Caco-2 (cell line): ENCODE measurements around the gene ARSB. TPM values are rescaled to one million over a fixed set of nuclear protein-coding genes. Genes with fewer than 3 reads are reported as not detected.

Source experiments
- BruUV-seq: library from RNA; stranded (reverse); fragments of 400-500 nt; replicated peaks from 2 replicates; lab custom pipeline; 2021; lab: Mats Ljungman, UMichigan
- CTCF ChIA-PET: fragments of 300-600 bp; sonication (Branson Sonifier 250); formaldehyde crosslinking; loops from one replicate; lab custom pipeline; 2022; ENCODE audit warnings: antibody characterized with exemption; lab: Charles Lee
- POLR2A ChIA-PET: fragments of 300-600 bp; sonication (Branson Sonifier 250); formaldehyde crosslinking; loops from one replicate; lab custom pipeline; 2022; ENCODE audit warnings: antibody characterized with exemption; lab: Charles Lee
- DNase-seq, 2 experiments: peaks; one replicate each; pipeline versions ENCODE4 v3.0.0 to v3.0.0-alpha.2; 2020 to 2022
- H3K27me3 ChIP-seq: replicated peaks from 2 replicates; pipeline ENCODE4 v1.6.0; 2011; ENCODE audit warnings: low read length; ENCODE audit not compliant: control insufficient read depth, insufficient read depth
- H3K36me3 ChIP-seq: 2 replicates; pipeline ENCODE4 v1.5.1; 2011; ENCODE audit warnings: low read length; ENCODE audit not compliant: control insufficient read depth, insufficient read depth
- H3K4me1 ChIP-seq: fragments of 250-450 bp; sonication (Bioruptor Pico); 2 replicates; pipeline ENCODE4 v1.5.1; 2020; ENCODE audit warnings: mild to moderate bottlenecking
- H3K4me3 ChIP-seq: 2 replicates; pipeline ENCODE4 v1.5.1; 2011; ENCODE audit warnings: low read depth, mild to moderate bottlenecking, control low read depth, low read length
- H3K9me3 ChIP-seq: fragments of 250-450 bp; sonication (Bioruptor Pico); 2 replicates; pipeline ENCODE4 v1.5.1; 2020; ENCODE audit warnings: mild to moderate bottlenecking, moderate library complexity
- H3K27ac Mint-ChIP-seq: one replicate; pipeline ENCODE4 v1.8.0; 2022; ENCODE audit warnings: mixed read lengths; ENCODE audit not compliant: unreplicated experiment
- H3K27me3 Mint-ChIP-seq: one replicate; pipeline ENCODE4 v1.8.0; 2022; ENCODE audit warnings: mixed read lengths; ENCODE audit not compliant: insufficient read depth, unreplicated experiment
- H3K36me3 Mint-ChIP-seq: one replicate; pipeline ENCODE4 v1.8.0; 2022; ENCODE audit warnings: mild to moderate bottlenecking, mixed read lengths; ENCODE audit not compliant: insufficient read depth, unreplicated experiment
- H3K4me1 Mint-ChIP-seq: one replicate; pipeline ENCODE4 v1.8.0; 2022; ENCODE audit warnings: low read depth, mixed read lengths; ENCODE audit not compliant: unreplicated experiment
- H3K4me3 Mint-ChIP-seq: one replicate; pipeline ENCODE4 v1.8.0; 2022; ENCODE audit warnings: mild to moderate bottlenecking, moderate library complexity, mixed read lengths; ENCODE audit not compliant: unreplicated experiment
- H3K9me3 Mint-ChIP-seq: one replicate; pipeline ENCODE4 v1.8.0; 2022; ENCODE audit warnings: mixed read lengths; ENCODE audit not compliant: unreplicated experiment
- CTCF ChIP-seq, 2 experiments: fragments of 200-600 bp in 1 of 2; IDR thresholded peaks; 1 replicate in 1 of 2; 2 replicates in 1 of 2; pipeline versions ENCODE4 v1.5.1 to v1.8.0; 2011 to 2022; ENCODE audit warnings: antibody characterized with exemption in 1 of 2, control low read depth in 1 of 2, inconsistent platforms in 1 of 2, low read depth in 1 of 2, low read length in 1 of 2, mild to moderate bottlenecking in 1 of 2, moderate library complexity in 1 of 2; ENCODE audit not compliant: insufficient read depth in 1 of 2, severe bottlenecking in 1 of 2, unreplicated experiment in 1 of 2
- intact Hi-C: fragments of 100-400 bp; cut with micrococcal nuclease; formaldehyde crosslinking; loops from one replicate; pipeline ENCODE4 v1.10.0; 2022; ENCODE audit not compliant: unreplicated experiment
- total RNA-seq: library from RNA; stranded (reverse); gene quantifications from 2 replicates; pipeline ENCODE4 v1.2.3, GENCODE V29; 2022

The ARSB gene
- total RNA-seq, 1 experiment from 2014 or later: 17.4 TPM

GRCh38 chr5:78771260-78772205 lies 213.6 kb downstream of the ARSB start:
- H3K4me1 ChIP-seq: peaks cover 27% of the 10 kb centered on the region
- no peak for TF ChIP-seq CTCF (IDR thresholded peaks at IDR 0.05; ENCODE audit: insufficient read depth in 1 of 2, low read depth in 1 of 2, low read length in 1 of 2, severe bottlenecking in 1 of 2, unreplicated experiment in 1 of 2)
- ChIA-PET CTCF (no interaction called here), POLR2A (no interaction called here)
- no peaks in the 10 kb centered on the region for H3K9me3 ChIP-seq
- no peaks in the 10 kb centered on the region for H3K27me3 ChIP-seq
- DNase-seq: no peak
- intact Hi-C loops: loop anchor here (5.0 kb wide), 1 partner anchor 94 kb away; no protein-coding TSS in a partner anchor
- no TSS peak for BruUV-seq
- H3K27ac Mint-ChIP-seq: peak overlapping the region; percentile 95
- no peak overlapping the region for H3K4me3 ChIP-seq
- peaks cover 13% of the 10 kb centered on the region for H3K4me1 Mint-ChIP-seq
- no peaks in the 10 kb centered on the region for H3K9me3 Mint-ChIP-seq
- no peaks in the 10 kb centered on the region for H3K27me3 Mint-ChIP-seq
- no peaks in the 10 kb centered on the region for H3K36me3 Mint-ChIP-seq
- peak overlapping the region; percentile 20 for H3K4me3 Mint-ChIP-seq
- H3K36me3 ChIP-seq: no peaks in the 10 kb centered on the region

DNA sequence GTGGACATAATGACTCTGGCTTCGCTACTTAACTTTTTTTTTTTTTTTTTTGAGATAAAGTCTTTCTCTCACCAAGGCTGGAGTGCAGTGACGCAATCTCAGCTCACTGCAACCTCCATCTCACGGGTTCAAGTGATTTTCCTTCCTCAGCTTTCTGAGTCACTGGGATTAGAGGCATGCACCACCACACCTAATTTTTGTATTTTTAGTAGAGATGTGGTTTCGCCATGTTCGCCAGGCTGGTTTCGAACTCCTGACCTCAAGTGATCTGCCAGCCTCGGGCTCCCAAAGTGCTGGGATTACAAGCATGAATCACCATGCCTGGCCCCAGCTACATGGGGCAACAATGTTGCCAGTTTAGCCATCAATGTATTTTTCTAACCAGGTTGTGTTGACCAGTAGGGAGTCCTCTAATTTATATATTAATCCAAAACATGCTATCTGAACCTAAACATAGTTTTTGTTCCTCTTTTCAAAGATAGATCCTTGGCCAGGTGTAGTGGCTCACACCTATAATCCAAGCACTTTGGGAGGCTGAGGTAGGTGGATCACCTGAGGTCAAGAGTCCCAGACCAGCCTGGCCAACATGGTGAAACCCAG lies 216.2 kb downstream of the ARSB start:
- DNase-seq: no peak
- POLR2A ChIA-PET: interaction anchor here (0.6 kb wide), 1 partner anchor 23 kb away, joined by 3 read pairs; no protein-coding TSS in a partner anchor
- no TSS peak for BruUV-seq
- Mint-ChIP-seq H3K4me1 (peaks cover 40% of the 10 kb centered on the region), H3K27me3 (no peaks in the 10 kb centered on the region), H3K9me3 (no peaks in the 10 kb centered on the region), H3K27ac (no peak overlapping the region), H3K36me3 (no peaks in the 10 kb centered on the region), H3K4me3 (no peak overlapping the region)
- Histone ChIP-seq H3K36me3 (no peaks in the 10 kb centered on the region), H3K4me1 (peaks cover 47% of the 10 kb centered on the region), H3K4me3 (no peak overlapping the region), H3K27me3 (no peaks in the 10 kb centered on the region), H3K9me3 (no peaks in the 10 kb centered on the region)
- TF ChIP-seq CTCF (IDR thresholded peaks at IDR 0.05; ENCODE audit: insufficient read depth in 1 of 2, low read depth in 1 of 2, low read length in 1 of 2, severe bottlenecking in 1 of 2, unreplicated experiment in 1 of 2): no peak
- intact Hi-C loops: no loop called here
- CTCF ChIA-PET: no interaction called here

DNA sequence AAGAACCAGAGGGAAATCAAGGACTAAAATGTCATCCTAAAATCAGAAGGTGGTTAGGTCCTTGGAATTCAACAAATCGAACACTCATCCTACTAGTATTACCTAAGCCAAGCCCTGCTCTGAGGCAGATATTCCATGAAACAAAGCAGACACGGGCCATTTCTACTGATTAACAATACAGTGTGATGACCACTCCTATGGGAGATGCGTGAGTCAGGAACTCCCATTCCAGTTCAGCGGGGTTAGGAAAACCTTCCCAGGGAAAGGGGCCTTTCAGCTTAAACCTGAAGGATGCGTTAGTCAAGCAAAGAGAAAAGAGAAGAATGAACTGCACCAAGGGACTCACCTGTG lies 218.7 kb downstream of the ARSB start:
- Mint-ChIP-seq H3K4me3 (peak overlapping the region; percentile 59), H3K27me3 (no peaks in the 10 kb centered on the region), H3K9me3 (no peaks in the 10 kb centered on the region), H3K36me3 (peaks cover 6% of the 10 kb centered on the region), H3K27ac (peak overlapping the region; percentile 83), H3K4me1 (peaks cover 45% of the 10 kb centered on the region)
- H3K4me1 ChIP-seq: peaks cover 39% of the 10 kb centered on the region
- ChIA-PET POLR2A (no interaction called here), CTCF (no interaction called here)
- H3K9me3 ChIP-seq: no peaks in the 10 kb centered on the region
- TF ChIP-seq CTCF (IDR thresholded peaks at IDR 0.05; ENCODE audit: insufficient read depth in 1 of 2, low read depth in 1 of 2, low read length in 1 of 2, severe bottlenecking in 1 of 2, unreplicated experiment in 1 of 2): no peak
- BruUV-seq: no TSS peak
- no peaks in the 10 kb centered on the region for H3K27me3 ChIP-seq
- H3K4me3 ChIP-seq: no peak overlapping the region
- DNase-seq: peak in 1 of 2 experiments; percentile 29
- no peaks in the 10 kb centered on the region for H3K36me3 ChIP-seq
- intact Hi-C loops: loop anchor here (2.0 kb wide), 1 partner anchor 28 kb away; no protein-coding TSS in a partner anchor
